GM21367 (cell line): ENCODE measurements around the gene MAN1B1.
"Not testable (repeated sequence)": the region's sequence is repeated elsewhere in the genome, so short reads cannot be mapped to it uniquely, and the experiment has no call there.

Experiments used
- ATAC-seq: cut with Tn5 transposase; IDR thresholded peaks from one replicate; pipeline ENCODE4 v1.9.1; 2021; ENCODE audit not compliant: unreplicated experiment

The MAN1B1 gene

DNA sequence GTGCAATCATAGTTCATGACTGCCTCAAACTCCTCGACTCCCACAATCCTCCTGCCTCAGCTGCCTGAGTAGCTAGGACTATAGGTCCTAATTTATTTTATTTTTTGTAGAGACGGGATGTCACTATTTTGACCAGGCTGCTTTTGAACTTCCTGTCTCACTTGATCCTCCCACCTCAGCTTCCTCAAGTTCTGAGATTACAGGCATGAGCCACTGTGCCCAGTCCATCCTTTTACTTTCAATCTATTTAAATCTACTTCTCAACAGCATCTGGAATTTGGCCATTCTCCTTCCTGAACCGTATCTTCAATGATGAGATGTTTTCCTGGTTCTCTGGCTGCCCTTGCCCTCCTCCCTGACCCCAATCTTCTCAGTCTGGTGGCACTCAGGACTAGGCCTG is 40.0 kb downstream of the MAN1B1 start:
- ATAC-seq = no peak

DNA sequence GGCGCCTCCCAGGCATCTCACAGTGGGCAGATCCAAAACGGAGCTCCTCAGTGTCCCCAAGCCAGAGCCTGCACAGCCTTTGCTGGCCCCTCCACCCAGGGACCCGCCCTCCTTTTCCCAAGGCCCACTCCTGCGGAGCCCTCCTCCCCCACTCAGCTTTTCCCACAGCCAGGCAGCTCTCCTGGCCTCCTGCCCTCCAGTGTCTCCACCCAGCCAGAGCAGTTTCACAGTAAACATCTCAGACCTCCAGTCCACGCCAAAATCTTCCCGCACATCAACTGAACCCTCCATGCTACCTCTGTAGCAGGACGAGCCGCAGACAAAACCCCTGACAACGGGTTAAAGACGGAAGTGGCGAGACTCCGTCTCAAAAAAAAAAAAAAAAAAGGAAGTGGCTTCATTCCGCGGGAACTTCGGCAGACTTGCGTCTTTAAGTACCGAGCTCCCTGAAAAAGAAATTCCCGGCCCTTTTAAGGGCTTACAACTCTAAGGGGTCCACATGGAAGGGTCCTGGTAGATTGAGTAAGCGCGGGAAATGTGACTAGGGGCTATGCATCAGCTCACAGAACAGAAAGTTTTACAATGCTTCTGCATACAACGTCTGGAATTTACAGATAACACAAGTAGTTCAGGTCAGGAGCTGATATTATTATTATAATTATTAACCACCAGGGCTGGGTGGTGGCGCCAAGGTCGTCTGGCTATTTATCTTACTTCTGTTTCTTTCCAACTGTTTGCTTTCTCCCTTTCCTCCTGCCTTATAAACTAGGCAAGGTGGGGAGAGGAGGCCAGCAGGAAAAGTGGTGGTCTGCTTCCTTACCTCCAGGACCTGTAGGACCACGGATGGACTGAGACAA is 40.7 kb downstream of the MAN1B1 start:
- ATAC-seq = no peak

DNA sequence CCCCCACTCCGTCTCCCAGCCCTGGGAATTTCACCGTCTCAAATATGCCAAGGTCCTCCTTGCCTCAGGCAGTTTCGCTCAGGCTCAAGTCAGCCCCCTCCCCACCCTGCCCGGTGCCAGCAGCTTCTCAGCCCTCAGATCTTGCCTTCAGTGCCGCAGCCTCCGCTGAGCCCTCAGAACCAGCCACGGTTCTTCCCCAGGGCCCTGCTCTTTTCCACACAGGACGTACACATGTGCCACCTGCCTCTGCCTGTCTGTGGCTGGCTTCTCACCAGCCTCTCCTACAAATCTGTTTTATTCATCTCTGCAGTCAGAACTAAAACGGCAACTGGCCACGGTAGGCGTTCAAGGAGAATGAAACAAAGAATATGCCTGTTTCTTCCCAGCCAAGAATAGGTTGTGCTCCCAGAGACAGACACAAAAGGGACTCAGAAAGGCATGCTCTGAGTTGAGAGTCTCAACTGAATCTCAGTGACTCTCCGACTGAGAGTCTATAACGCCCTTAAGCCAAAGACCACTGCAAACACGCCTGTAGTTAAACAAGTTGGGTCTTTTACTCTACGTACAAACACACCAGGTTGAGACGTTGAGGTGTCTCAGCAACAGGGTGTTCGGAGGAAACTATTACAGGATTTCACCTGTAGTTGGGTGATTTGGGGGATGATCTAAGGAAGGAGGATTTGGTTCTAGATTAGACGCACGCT is 41.5 kb downstream of the MAN1B1 start:
- ATAC-seq = no peak

DNA sequence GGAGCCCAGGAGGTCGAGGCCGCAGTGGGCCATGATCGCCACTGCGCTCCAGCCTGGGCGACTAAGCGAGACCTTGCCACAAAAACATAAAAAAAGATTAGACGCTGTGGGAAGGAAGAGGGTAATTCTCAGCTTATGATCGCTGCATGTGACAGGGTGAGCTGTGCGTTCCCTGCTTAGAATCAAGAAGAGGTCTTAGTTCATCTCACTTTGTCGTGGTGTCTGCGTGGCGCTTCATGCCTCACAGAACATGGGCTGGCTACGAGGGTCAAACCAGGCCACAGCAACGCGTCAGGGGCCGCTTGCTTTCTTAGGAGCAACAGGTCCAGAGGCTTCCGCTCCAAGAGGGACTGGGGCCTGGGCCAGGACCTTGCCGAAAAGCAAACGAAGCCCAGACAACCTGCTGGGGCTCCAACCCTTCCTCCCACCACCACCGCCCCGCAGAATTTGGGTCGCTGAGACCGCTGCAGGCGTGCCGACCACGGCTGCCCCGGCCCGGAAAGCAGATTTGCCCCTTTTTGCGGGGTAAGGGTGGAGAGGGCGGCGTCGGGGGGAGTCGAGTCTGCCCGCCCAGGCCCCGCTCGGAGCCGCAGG is 42.2 kb downstream of the MAN1B1 start:
- no peak for ATAC-seq

DNA sequence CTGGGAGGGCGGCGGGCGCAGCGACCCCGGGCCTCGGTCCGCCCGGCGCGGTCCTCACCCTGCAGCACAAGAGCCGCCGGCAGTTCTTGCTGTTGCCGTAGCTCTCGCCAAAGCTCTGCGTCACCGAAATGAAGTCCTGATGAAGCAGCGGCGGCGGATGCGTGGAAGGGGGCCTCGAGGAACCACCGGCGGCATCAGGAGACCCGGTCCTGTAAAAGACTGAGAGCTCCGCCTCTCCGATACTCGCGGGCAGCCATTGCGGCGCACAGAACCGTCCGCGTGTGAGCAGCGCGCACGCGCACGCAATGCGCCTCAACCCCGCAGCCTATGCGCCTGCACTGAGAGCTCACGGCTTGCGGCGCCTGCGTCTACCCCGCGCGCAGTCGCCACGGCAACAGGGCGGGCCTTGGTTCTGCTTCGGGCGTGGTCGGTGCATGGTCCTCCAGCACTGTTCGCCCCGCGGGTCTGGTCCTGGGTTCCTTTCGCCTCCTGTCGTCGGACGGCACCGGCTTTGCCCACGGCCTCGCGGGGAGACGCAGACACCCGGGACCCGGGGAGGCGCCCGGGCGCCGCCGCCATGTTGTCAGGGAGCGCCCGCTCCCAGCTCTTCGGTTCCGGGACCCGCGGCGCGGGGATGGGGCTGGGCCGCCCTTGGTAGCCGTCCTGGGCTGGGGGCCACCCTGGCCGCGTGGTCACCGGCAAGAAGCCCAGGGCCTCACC is 42.8 kb downstream of the MAN1B1 start:
- ATAC-seq = peak; percentile 59

DNA sequence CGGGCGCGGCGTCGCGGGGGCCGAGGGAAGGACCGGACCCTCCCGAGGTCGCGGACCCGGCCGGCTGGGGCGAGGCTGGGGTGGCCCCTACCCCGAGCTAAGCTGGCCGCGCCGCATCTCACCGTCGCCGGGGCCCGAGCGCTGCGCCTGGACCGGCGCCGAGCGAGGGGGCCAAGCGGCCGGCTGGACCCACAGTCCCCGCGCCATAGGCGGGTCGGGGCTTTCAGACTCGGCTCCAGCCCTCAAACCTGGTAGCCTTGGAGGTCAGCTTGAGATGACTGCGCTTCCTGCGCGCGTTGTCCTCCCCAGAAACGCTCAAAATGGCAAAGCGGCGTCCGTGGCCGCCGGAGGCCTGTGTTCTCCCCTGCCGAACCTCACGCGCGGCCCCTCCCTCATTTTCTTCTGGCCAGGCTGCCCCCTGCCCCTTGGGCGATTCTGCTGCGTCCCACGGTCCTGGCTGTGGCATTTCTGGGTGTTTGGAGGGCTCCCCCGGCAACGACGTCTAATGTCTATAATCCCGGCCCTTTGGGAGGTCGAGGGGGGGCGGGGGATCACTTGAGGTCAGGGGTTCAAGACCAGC is 43.5 kb downstream of the MAN1B1 start:
- peak; percentile 19 for ATAC-seq

DNA sequence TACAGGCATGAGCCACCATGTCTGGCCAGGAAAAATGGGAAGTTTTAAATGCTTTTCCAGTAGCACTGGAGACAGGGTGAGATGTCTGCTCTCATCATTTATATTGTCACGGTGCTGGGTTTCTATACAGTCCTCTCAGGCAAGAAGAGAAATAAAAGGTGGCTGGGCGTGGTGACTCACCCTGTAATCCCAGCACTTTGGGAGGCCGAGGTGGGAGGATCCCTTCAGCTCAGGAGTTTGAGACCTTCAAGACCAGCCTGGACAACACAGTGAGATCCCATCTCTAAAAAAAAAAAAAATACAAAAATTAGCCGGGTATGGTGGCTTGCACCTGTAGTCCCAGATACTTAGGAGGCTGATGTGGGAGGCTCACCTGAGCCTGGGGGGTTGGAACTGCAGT is 47.4 kb downstream of the MAN1B1 start:
- ATAC-seq = no peak

DNA sequence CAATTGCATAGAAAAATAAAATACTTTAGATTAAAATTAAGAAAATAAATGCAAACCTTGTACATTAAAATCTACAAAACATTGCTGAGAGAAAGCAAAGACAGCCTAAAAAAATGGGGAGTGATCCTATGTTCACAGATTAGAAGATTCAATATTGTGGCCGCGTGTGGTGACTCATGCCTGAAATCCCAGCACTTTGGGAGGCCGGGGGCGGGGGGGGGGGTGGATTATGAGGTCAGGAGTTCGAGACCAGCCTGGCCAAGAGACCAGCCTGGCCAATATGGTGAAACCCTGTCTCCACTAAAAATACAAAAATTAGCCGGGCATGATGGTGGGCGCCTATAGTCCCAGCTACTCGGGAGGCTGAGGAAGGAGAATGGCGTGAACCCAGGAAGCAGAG is 48.4 kb downstream of the MAN1B1 start:
- not testable (repeated sequence) for ATAC-seq

DNA sequence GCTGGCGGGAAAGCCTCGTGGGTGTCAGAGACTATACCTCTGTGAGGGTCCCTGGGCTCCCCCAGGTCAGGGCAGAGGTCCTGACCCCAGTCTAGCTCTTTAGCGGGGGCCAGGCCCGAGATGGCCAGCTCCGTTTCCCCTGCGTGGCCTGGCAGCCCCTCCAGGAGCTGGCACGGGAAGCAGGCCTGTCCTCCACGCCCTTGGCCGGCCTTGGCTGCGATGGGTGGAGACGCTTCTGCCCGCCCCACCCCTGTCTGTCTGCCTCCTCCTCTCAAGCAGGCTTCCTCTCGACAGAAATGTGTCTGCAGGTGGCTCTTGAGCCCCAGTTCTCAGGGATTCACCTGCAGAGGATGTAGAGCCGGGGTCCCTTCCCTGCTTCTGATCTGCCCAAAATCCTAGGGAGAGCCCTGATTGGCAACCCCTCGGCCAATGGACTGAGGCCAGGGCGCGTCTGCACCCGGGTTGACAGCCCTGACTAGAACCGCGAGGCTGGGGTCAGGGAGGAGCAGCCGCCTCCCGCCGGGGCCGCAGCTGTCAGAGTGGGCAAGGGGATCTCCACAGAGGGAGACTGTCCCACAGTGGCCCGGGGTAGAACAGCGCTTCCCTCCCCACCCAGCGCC is 49.6 kb downstream of the MAN1B1 start:
- no peak for ATAC-seq

DNA sequence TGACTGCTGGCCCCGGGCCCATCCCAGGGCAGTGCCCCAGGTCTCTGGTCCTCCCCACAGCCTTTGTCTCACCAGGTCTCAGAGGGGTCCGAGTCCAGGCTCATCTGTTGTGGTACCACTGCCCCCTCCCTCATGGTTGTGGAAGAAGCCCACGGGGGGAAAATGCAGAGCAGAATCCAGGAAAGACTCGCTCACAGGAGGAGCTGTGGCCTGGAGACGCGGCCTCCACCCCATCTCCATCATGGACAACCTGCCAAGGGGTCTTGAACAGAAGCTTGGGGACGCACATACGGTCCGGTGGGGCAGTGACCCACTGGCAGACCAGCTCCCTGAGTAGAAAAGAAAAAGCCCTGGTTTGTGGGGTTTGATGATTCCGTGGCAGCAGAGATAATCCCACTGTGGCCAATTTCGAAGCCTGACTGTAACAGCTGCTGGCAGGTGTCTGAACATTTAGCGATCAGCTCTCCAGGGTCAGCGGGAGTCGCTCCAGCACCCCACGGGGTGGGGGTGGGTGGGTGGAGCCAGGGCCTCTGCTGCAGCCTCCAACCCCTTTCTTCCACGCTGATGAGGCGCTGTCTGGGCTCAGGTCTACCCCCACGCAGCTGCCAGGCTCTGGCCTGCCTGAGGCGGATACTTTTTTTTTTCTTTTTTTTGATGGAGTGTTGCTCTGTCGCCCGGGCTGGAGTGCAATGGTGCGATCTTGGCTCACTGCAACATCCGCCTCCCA is 50.3 kb downstream of the MAN1B1 start:
- no peak for ATAC-seq

DNA sequence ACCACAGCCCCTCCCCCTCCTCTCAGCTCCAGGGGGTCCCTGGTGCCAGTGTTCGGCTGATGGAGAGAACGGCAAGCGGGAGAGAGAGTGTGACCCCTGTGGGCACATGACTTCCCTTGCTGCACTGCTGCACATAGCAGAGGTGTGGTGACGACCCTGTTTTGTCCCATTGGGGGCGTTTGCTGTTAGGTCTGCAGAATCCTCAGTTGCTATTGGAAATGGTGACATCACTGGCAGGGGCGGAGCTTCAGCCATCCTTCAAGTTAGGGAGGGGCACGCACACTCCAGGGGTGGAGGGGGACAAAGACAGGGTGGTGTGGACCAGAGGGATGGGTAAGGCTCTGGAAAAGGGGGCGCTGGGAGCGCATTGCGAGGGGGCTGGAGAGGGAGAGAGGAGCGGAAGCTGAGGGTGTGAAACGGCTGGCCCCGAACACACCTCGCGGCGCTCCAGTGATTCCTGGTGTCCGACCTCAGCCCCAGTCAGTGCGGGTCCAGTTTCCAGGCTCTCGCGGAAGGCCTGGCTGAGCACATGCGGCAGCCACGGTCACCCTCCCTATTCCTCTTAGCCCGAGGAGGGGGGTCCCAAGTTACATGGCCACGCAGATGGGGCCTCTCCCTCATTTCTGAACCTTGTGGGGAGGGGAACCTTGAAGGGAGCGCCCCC is 51.4 kb downstream of the MAN1B1 start:
- ATAC-seq = no peak

DNA sequence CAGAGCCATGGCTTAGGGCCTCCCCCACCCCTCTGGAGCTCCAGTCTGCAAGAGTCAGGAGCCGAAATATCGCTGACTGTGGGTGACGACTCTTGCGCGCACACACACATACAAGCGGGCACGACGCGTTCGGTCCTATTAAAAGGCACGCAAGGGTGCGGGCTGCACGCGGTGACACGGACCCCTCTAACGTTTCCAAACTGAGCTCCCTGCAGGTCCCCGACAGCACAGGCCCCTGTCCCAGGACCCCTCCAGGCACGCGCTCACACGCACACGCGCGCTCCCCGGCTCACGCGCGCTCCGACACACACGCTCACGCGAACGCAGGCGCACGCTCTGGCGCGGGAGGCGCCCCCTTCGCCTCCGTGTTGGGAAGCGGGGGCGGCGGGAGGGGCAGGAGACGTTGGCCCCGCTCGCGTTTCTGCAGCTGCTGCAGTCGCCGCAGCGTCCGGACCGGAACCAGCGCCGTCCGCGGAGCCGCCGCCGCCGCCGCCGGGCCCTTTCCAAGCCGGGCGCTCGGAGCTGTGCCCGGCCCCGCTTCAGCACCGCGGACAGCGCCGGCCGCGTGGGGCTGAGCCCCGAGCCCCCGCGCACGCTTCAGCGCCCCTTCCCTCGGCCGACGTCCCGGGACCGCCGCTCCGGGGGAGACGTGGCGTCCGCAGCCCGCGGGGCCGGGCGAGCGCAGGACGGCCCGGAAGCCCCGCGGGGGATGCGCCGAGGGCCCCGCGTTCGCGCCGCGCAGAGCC is 52.1 kb downstream of the MAN1B1 start, which contains the start of gene GRIN1:
Gene GRIN1 (plus strand): TSS at position 433 of the 746 bp plus-strand sequence. CDS start 333 bp downstream, outside the sequence.
- no peak for ATAC-seq

DNA sequence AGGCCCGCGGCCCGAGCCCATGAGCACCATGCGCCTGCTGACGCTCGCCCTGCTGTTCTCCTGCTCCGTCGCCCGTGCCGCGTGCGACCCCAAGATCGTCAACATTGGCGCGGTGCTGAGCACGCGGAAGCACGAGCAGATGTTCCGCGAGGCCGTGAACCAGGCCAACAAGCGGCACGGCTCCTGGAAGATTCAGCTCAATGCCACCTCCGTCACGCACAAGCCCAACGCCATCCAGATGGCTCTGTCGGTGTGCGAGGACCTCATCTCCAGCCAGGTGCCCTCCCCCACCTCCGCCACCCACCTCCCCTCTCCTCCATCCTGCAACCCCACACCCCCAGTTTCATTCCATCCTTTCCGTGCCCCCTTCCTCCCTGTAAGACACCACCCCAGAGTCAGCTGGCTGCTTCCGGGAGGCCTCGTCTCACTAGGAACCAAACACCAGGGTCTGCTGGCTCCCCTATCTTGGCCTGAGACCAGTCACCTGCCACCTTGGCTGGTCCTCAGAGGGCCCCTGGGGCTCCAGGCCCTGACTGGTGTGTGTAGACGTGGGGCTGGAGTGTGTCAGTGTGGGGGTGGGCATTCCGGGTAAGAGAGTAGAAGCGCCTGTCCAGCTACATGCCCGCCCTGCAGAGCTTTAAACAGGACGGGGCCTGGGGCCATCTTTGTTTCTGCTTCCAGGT is 52.8 kb downstream of the MAN1B1 start:
- no peak for ATAC-seq

DNA sequence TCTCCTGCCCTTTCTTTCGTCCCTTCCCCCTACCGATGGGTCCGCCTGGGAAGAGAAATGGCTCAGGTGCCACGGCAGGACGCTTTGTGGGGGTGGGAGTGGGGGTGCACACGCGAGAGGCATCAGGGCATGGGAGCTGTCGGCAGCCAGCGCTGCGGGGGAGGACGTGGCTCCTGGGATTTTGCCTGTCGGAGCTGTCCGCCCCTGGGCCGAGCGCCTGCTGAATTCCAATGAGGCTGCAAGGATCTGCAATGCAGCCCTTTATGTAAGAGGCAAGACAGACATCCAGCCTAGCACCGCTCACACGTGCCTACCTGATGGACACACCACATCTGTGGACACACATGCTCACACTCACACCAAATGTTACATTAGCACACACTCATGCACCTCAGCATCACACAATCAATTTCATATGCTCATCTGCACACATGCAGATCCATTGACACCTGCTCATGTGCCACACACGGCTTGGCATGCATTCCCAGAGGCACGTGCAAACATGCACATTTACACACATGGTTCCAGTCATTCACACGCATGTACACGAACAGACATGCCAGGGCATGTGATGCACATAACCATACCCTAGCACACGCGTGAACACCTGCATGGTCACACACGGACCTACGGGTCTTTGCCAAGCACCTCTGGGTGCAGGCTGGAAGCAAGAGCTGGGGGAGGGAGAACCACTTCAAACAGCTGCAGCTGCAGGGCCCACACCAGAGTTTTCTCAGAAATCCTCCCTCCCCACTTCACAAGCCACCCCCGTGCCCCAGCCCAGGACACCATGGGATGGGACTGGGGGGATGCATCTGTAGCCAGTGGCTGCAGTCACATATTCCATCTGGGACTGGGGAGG is 53.6 kb downstream of the MAN1B1 start:
- no peak for ATAC-seq

DNA sequence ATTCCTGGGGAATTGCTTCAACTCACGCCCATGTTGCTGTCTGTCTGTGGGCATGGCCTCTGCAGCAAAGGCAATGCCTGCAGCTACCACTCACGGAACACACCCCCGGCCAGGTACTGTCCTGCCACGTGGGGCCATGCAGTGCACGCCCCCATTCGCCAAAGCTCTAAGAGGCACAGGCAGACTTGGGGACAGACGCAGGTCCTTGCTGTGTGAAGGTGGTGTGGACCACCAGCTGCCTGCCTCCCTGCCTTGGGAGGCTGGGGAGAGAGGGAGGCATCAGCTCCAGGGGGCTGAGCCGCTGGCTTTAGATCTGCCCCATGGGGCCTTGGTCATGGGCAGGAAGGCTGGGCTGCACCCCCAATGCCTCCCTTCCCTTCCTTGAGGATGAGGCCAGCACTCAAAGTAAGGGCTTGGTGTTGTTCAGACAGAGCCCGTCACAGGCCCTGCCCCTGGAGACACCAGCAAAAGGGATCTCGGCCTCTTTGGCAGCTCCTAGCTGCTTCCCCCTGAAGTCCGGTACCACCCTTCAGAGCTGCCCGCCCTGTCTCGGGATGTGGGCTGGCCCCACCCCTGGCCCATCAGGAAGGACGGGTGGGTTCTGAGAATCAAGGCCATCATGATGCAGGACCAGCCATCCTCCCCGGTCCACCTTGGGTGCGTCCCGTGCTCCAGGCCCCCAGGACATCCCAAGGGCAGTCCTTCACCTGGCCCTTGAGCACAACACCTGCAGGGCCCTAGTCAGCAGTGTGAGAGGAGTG is 54.4 kb downstream of the MAN1B1 start:
- ATAC-seq = no peak
